Measurements from ENCODE around the gene JMJD7. TPM values are rescaled to one million over a fixed set of nuclear protein-coding genes. Genes with fewer than 3 reads are reported as not detected.
"Not testable (repeated sequence)": the region's sequence is repeated elsewhere in the genome, so short reads cannot be mapped to it uniquely, and the experiment has no call there.

Gene JMJD7
- total and polyA plus RNA-seq, 2 donors = 7.2 to 15.6 TPM

GRCh38 chr15:41824062-41824745, 3.7 kb upstream of the JMJD7 start:
- Histone ChIP-seq H3K4me1 (ENCODE audit: control insufficient read depth in 2 of 2, insufficient read depth in 2 of 2, low read length in 2 of 2) (peaks cover 7 to 8% of the 10 kb centered on the region in 2 donors), H3K4me3 (ENCODE audit: low read length in 2 of 2) (no peak overlapping the region), H3K9me3 (ENCODE audit: control insufficient read depth in 2 of 2, insufficient read depth in 1 of 2, low read length in 1 of 2) (no peaks in the 10 kb centered on the region), H3K27ac (ENCODE audit: low read depth in 1 of 2, low read length in 1 of 2) (no peak overlapping the region), H3K27me3 (ENCODE audit: control insufficient read depth in 2 of 2, insufficient read depth in 1 of 2, low read length in 1 of 2) (peaks cover 0 to 3% of the 10 kb centered on the region in 2 donors), H3K36me3 (ENCODE audit: control insufficient read depth in 2 of 2, insufficient read depth in 2 of 2, low read length in 1 of 2) (peaks cover 52 to 60% of the 10 kb centered on the region in 2 donors)
- DNase-seq (ENCODE audit: low read depth in 6 of 9, low spot score in 9 of 9) = no peak
- WGBS = 98% methylated on average over 19 of the region's 19 CpGs

- Histone ChIP-seq H3K27ac (ENCODE audit: low read depth in 1 of 2, low read length in 1 of 2) (no peak overlapping the region), H3K36me3 (ENCODE audit: control insufficient read depth in 2 of 2, insufficient read depth in 2 of 2, low read length in 1 of 2) (peaks cover 45 to 53% of the 10 kb centered on the region in 2 donors), H3K4me3 (ENCODE audit: low read length in 2 of 2) (no peak overlapping the region), H3K9me3 (ENCODE audit: control insufficient read depth in 2 of 2, insufficient read depth in 1 of 2, low read length in 1 of 2) (no peaks in the 10 kb centered on the region), H3K4me1 (ENCODE audit: control insufficient read depth in 2 of 2, insufficient read depth in 2 of 2, low read length in 2 of 2) (peaks cover 9 to 11% of the 10 kb centered on the region in 2 donors), H3K27me3 (ENCODE audit: control insufficient read depth in 2 of 2, insufficient read depth in 1 of 2, low read length in 1 of 2) (peaks cover 0 to 3% of the 10 kb centered on the region in 2 donors)
- DNase-seq (ENCODE audit: low read depth in 6 of 9, low spot score in 9 of 9) = no peak
- WGBS = 99% methylated on average over 10 of the region's 10 CpGs
Measured at GRCh38 chr15:41825145-41825544, 2.7 kb upstream of the JMJD7 start.

GRCh38 chr15:41825572-41826535, 2.0 kb upstream of the JMJD7 start:
- no peak overlapping the region for H3K4me3 ChIP-seq (ENCODE audit: low read length in 2 of 2)
- peaks cover 9 to 13% of the 10 kb centered on the region in 2 donors for H3K4me1 ChIP-seq (ENCODE audit: control insufficient read depth in 2 of 2, insufficient read depth in 2 of 2, low read length in 2 of 2)
- no peak for DNase-seq (ENCODE audit: low read depth in 6 of 9, low spot score in 9 of 9)
- H3K27ac ChIP-seq (ENCODE audit: low read depth in 1 of 2, low read length in 1 of 2) = no peak overlapping the region
- H3K36me3 ChIP-seq (ENCODE audit: control insufficient read depth in 2 of 2, insufficient read depth in 2 of 2, low read length in 1 of 2) = peaks cover 40 to 46% of the 10 kb centered on the region in 2 donors
- no peaks in the 10 kb centered on the region for H3K9me3 ChIP-seq (ENCODE audit: control insufficient read depth in 2 of 2, insufficient read depth in 1 of 2, low read length in 1 of 2)
- 87% methylated on average over 13 of the region's 13 CpGs for WGBS
- H3K27me3 ChIP-seq (ENCODE audit: control insufficient read depth in 2 of 2, insufficient read depth in 1 of 2, low read length in 1 of 2) = peaks cover 0 to 3% of the 10 kb centered on the region in 2 donors

GRCh38 chr15:41827290-41827879, 507 bp upstream of the JMJD7 start:
- 3% methylated on average over 37 of the region's 37 CpGs for WGBS
- Histone ChIP-seq H3K36me3 (ENCODE audit: control insufficient read depth in 2 of 2, insufficient read depth in 2 of 2, low read length in 1 of 2) (peaks cover 27 to 32% of the 10 kb centered on the region in 2 donors), H3K4me3 (ENCODE audit: low read length in 2 of 2) (peak overlapping the region; percentile 84 to 92), H3K4me1 (ENCODE audit: control insufficient read depth in 2 of 2, insufficient read depth in 2 of 2, low read length in 2 of 2) (peaks cover 14 to 27% of the 10 kb centered on the region in 2 donors), H3K27ac (ENCODE audit: low read depth in 1 of 2, low read length in 1 of 2) (peak overlapping the region in 1 of 2 donors; percentile 71), H3K9me3 (ENCODE audit: control insufficient read depth in 2 of 2, insufficient read depth in 1 of 2, low read length in 1 of 2) (no peaks in the 10 kb centered on the region), H3K27me3 (ENCODE audit: control insufficient read depth in 2 of 2, insufficient read depth in 1 of 2, low read length in 1 of 2) (peaks cover 0 to 3% of the 10 kb centered on the region in 2 donors)
- peak in 3 of 9 donors; percentile 23 to 27 (median 24) for DNase-seq (ENCODE audit: low read depth in 6 of 9, low spot score in 9 of 9)

- no peak for DNase-seq (ENCODE audit: low read depth in 6 of 9, low spot score in 9 of 9)
- H3K4me1 ChIP-seq (ENCODE audit: control insufficient read depth in 2 of 2, insufficient read depth in 2 of 2, low read length in 2 of 2) = peaks cover 14 to 35% of the 10 kb centered on the region in 2 donors
- H3K27me3 ChIP-seq (ENCODE audit: control insufficient read depth in 2 of 2, insufficient read depth in 1 of 2, low read length in 1 of 2) = peaks cover 0 to 3% of the 10 kb centered on the region in 2 donors
- no peak overlapping the region for H3K27ac ChIP-seq (ENCODE audit: low read depth in 1 of 2, low read length in 1 of 2)
- H3K9me3 ChIP-seq (ENCODE audit: control insufficient read depth in 2 of 2, insufficient read depth in 1 of 2, low read length in 1 of 2) = no peaks in the 10 kb centered on the region
- peak overlapping the region; percentile 84 to 92 for H3K4me3 ChIP-seq (ENCODE audit: low read length in 2 of 2)
- WGBS = 47% methylated on average over 6 of the region's 6 CpGs
- peaks cover 15 to 22% of the 10 kb centered on the region in 2 donors for H3K36me3 ChIP-seq (ENCODE audit: control insufficient read depth in 2 of 2, insufficient read depth in 2 of 2, low read length in 1 of 2)
Measured at GRCh38 chr15:41828807-41829141, 882 bp downstream of the JMJD7 start.

- Histone ChIP-seq H3K9me3 (ENCODE audit: control insufficient read depth in 2 of 2, insufficient read depth in 1 of 2, low read length in 1 of 2) (no peaks in the 10 kb centered on the region), H3K4me1 (ENCODE audit: control insufficient read depth in 2 of 2, insufficient read depth in 2 of 2, low read length in 2 of 2) (peaks cover 14 to 35% of the 10 kb centered on the region in 2 donors), H3K27me3 (ENCODE audit: control insufficient read depth in 2 of 2, insufficient read depth in 1 of 2, low read length in 1 of 2) (peaks cover 0 to 3% of the 10 kb centered on the region in 2 donors), H3K27ac (ENCODE audit: low read depth in 1 of 2, low read length in 1 of 2) (no peak overlapping the region), H3K36me3 (ENCODE audit: control insufficient read depth in 2 of 2, insufficient read depth in 2 of 2, low read length in 1 of 2) (peaks cover 4 to 17% of the 10 kb centered on the region in 2 donors), H3K4me3 (ENCODE audit: low read length in 2 of 2) (no peak overlapping the region)
- 95% methylated on average over 13 of the region's 13 CpGs for WGBS
- DNase-seq (ENCODE audit: low read depth in 6 of 9, low spot score in 9 of 9) = no peak
Measured at GRCh38 chr15:41829959-41830646, 2.2 kb downstream of the JMJD7 start.

GRCh38 chr15:41831291-41831690, 3.4 kb downstream of the JMJD7 start:
- not testable (repeated sequence) for H3K27ac ChIP-seq (ENCODE audit: low read depth in 1 of 2, low read length in 1 of 2); H3K27me3 ChIP-seq (ENCODE audit: control insufficient read depth in 2 of 2, insufficient read depth in 1 of 2, low read length in 1 of 2); H3K4me3 ChIP-seq (ENCODE audit: low read length in 2 of 2); H3K36me3 ChIP-seq (ENCODE audit: control insufficient read depth in 2 of 2, insufficient read depth in 2 of 2, low read length in 1 of 2); H3K9me3 ChIP-seq (ENCODE audit: control insufficient read depth in 2 of 2, insufficient read depth in 1 of 2, low read length in 1 of 2)
- peaks cover 14 to 35% of the 10 kb centered on the region in 2 donors for H3K4me1 ChIP-seq (ENCODE audit: control insufficient read depth in 2 of 2, insufficient read depth in 2 of 2, low read length in 2 of 2)
- WGBS = 9% methylated on average over 4 of the region's 4 CpGs
- DNase-seq (ENCODE audit: low read depth in 6 of 9, low spot score in 9 of 9) = peak in 1 of 9 donors; percentile 33

- no peak for DNase-seq (ENCODE audit: low read depth in 6 of 9, low spot score in 9 of 9)
- Histone ChIP-seq H3K36me3 (ENCODE audit: control insufficient read depth in 2 of 2, insufficient read depth in 2 of 2, low read length in 1 of 2) (peaks cover 0 to 9% of the 10 kb centered on the region in 2 donors), H3K27ac (ENCODE audit: low read depth in 1 of 2, low read length in 1 of 2) (no peak overlapping the region), H3K9me3 (ENCODE audit: control insufficient read depth in 2 of 2, insufficient read depth in 1 of 2, low read length in 1 of 2) (no peaks in the 10 kb centered on the region), H3K4me3 (ENCODE audit: low read length in 2 of 2) (no peak overlapping the region), H3K4me1 (ENCODE audit: control insufficient read depth in 2 of 2, insufficient read depth in 2 of 2, low read length in 2 of 2) (peaks cover 14 to 33% of the 10 kb centered on the region in 2 donors), H3K27me3 (ENCODE audit: control insufficient read depth in 2 of 2, insufficient read depth in 1 of 2, low read length in 1 of 2) (peaks cover 0 to 3% of the 10 kb centered on the region in 2 donors)
- WGBS = 98% methylated on average over 10 of the region's 10 CpGs
Measured at GRCh38 chr15:41832208-41832607, 4.3 kb downstream of the JMJD7 start.

All from thymus (tissue), 11 donors.